Liver (tissue), 9 donors: ENCODE results near the gene CAPN1. TPM values are rescaled to one million over a fixed set of nuclear protein-coding genes. Genes with fewer than 3 reads are reported as not detected.
A peak's percentile ranks its signal among the peaks of the same experiment; 100 is the strongest.

ENCODE experiments used
- DNase-seq: peaks from one replicate; pipeline ENCODE4 v3.0.0-alpha.2; 2017; ENCODE audit warnings: low spot score
- H3K27ac ChIP-seq, 2 donors: one replicate each; pipeline ENCODE4 v1.7.0; 2013; ENCODE audit warnings: inconsistent platforms in 2 of 2, low read length in 2 of 2, control low read depth in 1 of 2, low read depth in 1 of 2, mild to moderate bottlenecking in 1 of 2
- H3K27me3 ChIP-seq, 4 donors: one replicate each; pipeline versions ENCODE4 v1.6.1 to v1.7.0; 2013; ENCODE audit warnings: low read length in 3 of 4, inconsistent platforms in 1 of 4, mild to moderate bottlenecking in 1 of 4, moderate library complexity in 1 of 4; ENCODE audit not compliant: control insufficient read depth in 4 of 4, insufficient read depth in 4 of 4
- H3K36me3 ChIP-seq, 4 donors: one replicate each; pipeline versions ENCODE4 v1.6.1 to v1.7.0; 2013; ENCODE audit warnings: low read length in 3 of 4, mild to moderate bottlenecking in 3 of 4, low read depth in 1 of 4, moderate library complexity in 1 of 4; ENCODE audit not compliant: control insufficient read depth in 4 of 4, insufficient read depth in 3 of 4
- H3K4me1 ChIP-seq, 4 donors: one replicate each; pipeline versions ENCODE4 v1.6.1 to v1.7.0; 2013; ENCODE audit warnings: low read length in 3 of 4, mild to moderate bottlenecking in 3 of 4, moderate library complexity in 1 of 4; ENCODE audit not compliant: control insufficient read depth in 4 of 4, insufficient read depth in 4 of 4
- H3K4me3 ChIP-seq, 3 donors: one replicate each; pipeline versions ENCODE4 v1.6.1 to v1.7.0; 2013; ENCODE audit warnings: low read length in 3 of 3, control low read depth in 1 of 3, low read depth in 1 of 3, mild to moderate bottlenecking in 1 of 3
- H3K9ac ChIP-seq, 2 donors: one replicate each; pipeline ENCODE4 v1.7.0; 2013; ENCODE audit warnings: low read length in 2 of 2, mild to moderate bottlenecking in 2 of 2, moderate library complexity in 2 of 2, control low read depth in 1 of 2, low read depth in 1 of 2
- H3K9me3 ChIP-seq, 4 donors: one replicate each; pipeline versions ENCODE4 v1.6.1 to v1.7.0; 2013; ENCODE audit warnings: low read length in 3 of 4; ENCODE audit not compliant: control insufficient read depth in 4 of 4
- CTCF ChIP-seq: fragments of 150-350 bp; IDR thresholded peaks from 2 replicates; pipeline ENCODE4 v1.5.1; 2017; ENCODE audit warnings: improper control_type of control experiment, low read depth, low read length; ENCODE audit not compliant: missing input control
- EGR1 ChIP-seq, 2 donors: IDR thresholded peaks; 2 replicates each; pipeline ENCODE4 v1.6.1; 2016 to 2018; ENCODE audit warnings: antibody characterized with exemption in 2 of 2, low read depth in 2 of 2
- FOXA1 ChIP-seq: IDR thresholded peaks from 2 replicates; pipeline ENCODE4 v1.6.1; 2016; ENCODE audit warnings: antibody characterized with exemption
- FOXA2 ChIP-seq: IDR thresholded peaks from 2 replicates; pipeline ENCODE4 v1.6.1; 2016; ENCODE audit warnings: antibody characterized with exemption
- HNF4A ChIP-seq, 2 donors: conservative IDR thresholded peaks; 2 replicates each; pipeline ENCODE4 v1.6.1; 2016; ENCODE audit warnings: antibody characterized with exemption in 2 of 2, mild to moderate bottlenecking in 2 of 2
- HNF4G ChIP-seq: IDR thresholded peaks from 2 replicates; pipeline ENCODE4 v1.6.1; 2016; ENCODE audit warnings: antibody characterized with exemption
- JUND ChIP-seq, 2 donors: IDR thresholded peaks; 2 replicates each; pipeline ENCODE4 v1.6.1; 2016; ENCODE audit warnings: antibody characterized with exemption in 2 of 2
- MAX ChIP-seq: IDR thresholded peaks from 2 replicates; pipeline ENCODE4 v1.6.1; 2016; ENCODE audit warnings: antibody characterized with exemption
- NR2F2 ChIP-seq: IDR thresholded peaks from 2 replicates; pipeline ENCODE4 v1.6.1; 2016; ENCODE audit warnings: antibody characterized with exemption
- RAD21 ChIP-seq, 2 donors: IDR thresholded peaks; 2 replicates each; pipeline ENCODE4 v1.6.1; 2016; ENCODE audit warnings: antibody characterized with exemption in 2 of 2, mild to moderate bottlenecking in 2 of 2
- REST ChIP-seq: IDR thresholded peaks from 2 replicates; pipeline ENCODE4 v1.6.1; 2016; ENCODE audit warnings: antibody characterized with exemption, mild to moderate bottlenecking
- RXRA ChIP-seq, 2 donors: IDR thresholded peaks; 2 replicates each; pipeline ENCODE4 v1.6.1; 2017 to 2018; ENCODE audit warnings: antibody characterized with exemption in 2 of 2, mild to moderate bottlenecking in 1 of 2
- SP1 ChIP-seq: IDR thresholded peaks from 2 replicates; pipeline ENCODE4 v1.6.1; 2018; ENCODE audit warnings: antibody characterized with exemption, mild to moderate bottlenecking
- TAF1 ChIP-seq: conservative IDR thresholded peaks from 2 replicates; pipeline ENCODE4 v1.6.1; 2016; ENCODE audit warnings: antibody characterized with exemption, mild to moderate bottlenecking
- YY1 ChIP-seq: IDR thresholded peaks from 2 replicates; pipeline ENCODE4 v1.6.1; 2016; ENCODE audit warnings: antibody characterized with exemption, mild to moderate bottlenecking
- ZBTB33 ChIP-seq: IDR thresholded peaks from 2 replicates; pipeline ENCODE4 v1.6.1; 2016; ENCODE audit warnings: antibody characterized with exemption
- WGBS: extraction: QIAGEN DNeasy Blood & Tissue Kit; methylation state at CpG from one replicate; pipeline ENCODE4 v1.1.7; 2013; 5-methylcytosine and 5-hydroxymethylcytosine counted together
- polyA plus RNA-seq, 2 donors: library from polyadenylated mRNA; stranded (reverse) in 1 of 2; unstranded in 1 of 2; fragments of 200-250 nt in 1 of 2; fragments of >200 nt in 1 of 2; fragmentation: Nextera tagmentation in 1 of 2; extraction: Ambion mirVana in 1 of 2; gene quantifications; one replicate each; pipeline versions ENCODE4 v1.2.1 to v1.2.3, GENCODE V29; 2013 to 2015
- total RNA-seq, 2 donors: library from RNA; depleted of rRNA; stranded (reverse); fragments of >200 nt; gene quantifications; one replicate each; pipeline ENCODE4 v1.2.3, GENCODE V29; 2014
- donor health status: healthy.
- donor health status: healthy.
- donor health status: healthy.
- donor health status: healthy.
- donor health status: healthy.

Gene CAPN1
- total and polyA plus RNA-seq, 4 donors, result 39.6 to 183 (median 65.1) TPM

- no peaks in the 10 kb centered on the region for H3K9me3 ChIP-seq
- peak overlapping the region; percentile 99 to 100 for H3K27ac ChIP-seq
- H3K27me3 ChIP-seq, result no peaks in the 10 kb centered on the region
- peak; percentile 84 for DNase-seq
- 1% methylated on average over 24 of the region's 24 CpGs for whole genome bisulfite sequencing
- TF ChIP-seq JUND (IDR thresholded peaks at IDR 0.05) (no peak), HNF4A (conservative IDR thresholded peaks at IDR 0.05) (peak; percentile 43 to 71), FOXA2 (peak; percentile 31), YY1 (peak; percentile 37), TAF1 (peak; percentile 68), SP1 (peak; percentile 83), ZBTB33 (no peak), RAD21 (IDR thresholded peaks at IDR 0.05) (peak; percentile 47 to 68), FOXA1 (peak; percentile 47), EGR1 (IDR thresholded peaks at IDR 0.05; ENCODE audit: low read depth in 2 of 2) (peak; percentile 47 to 72), MAX (peak; percentile 73), REST (no peak), RXRA (IDR thresholded peaks at IDR 0.05) (peak in 1 of 2 donors; percentile 82), CTCF (no peak), HNF4G (no peak)
- H3K36me3 ChIP-seq, result peaks cover 22 to 29% (median 24%) of the 10 kb centered on the region in 4 donors
- H3K4me1 ChIP-seq, result peaks cover 0 to 46% (median 30%) of the 10 kb centered on the region in 4 donors
- peak overlapping the region; percentile 96 to 100 for H3K9ac ChIP-seq
- H3K4me3 ChIP-seq, result peak overlapping the region; percentile 80 to 95 (median 90)
These were observed 46.6 kb upstream of the CAPN1 start for GRCh38 chr11:65134952-65135632.

GRCh38 chr11:65135633-65136145 lies 46.0 kb upstream of the CAPN1 start:
- Histone ChIP-seq H3K27me3 (no peaks in the 10 kb centered on the region), H3K36me3 (peaks cover 18 to 24% (median 20%) of the 10 kb centered on the region in 4 donors), H3K27ac (peak overlapping the region; percentile 99 to 100), H3K4me1 (peaks cover 0 to 46% (median 30%) of the 10 kb centered on the region in 4 donors), H3K4me3 (peak overlapping the region; percentile 67 to 80 (median 71)), H3K9ac (peak overlapping the region; percentile 96 to 100), H3K9me3 (no peaks in the 10 kb centered on the region)
- TF ChIP-seq NR2F2 (no peak), FOXA2 (no peak), JUND (IDR thresholded peaks at IDR 0.05) (no peak), TAF1 (no peak)
- whole genome bisulfite sequencing, result 66% methylated on average over 11 of the region's 11 CpGs
- no peak for DNase-seq
